Measurements from ENCODE around the gene SELL.
"Not testable (repeated sequence)": the region's sequence is repeated elsewhere in the genome, so short reads cannot be mapped to it uniquely, and the experiment has no call there.

Gene SELL

DNA sequence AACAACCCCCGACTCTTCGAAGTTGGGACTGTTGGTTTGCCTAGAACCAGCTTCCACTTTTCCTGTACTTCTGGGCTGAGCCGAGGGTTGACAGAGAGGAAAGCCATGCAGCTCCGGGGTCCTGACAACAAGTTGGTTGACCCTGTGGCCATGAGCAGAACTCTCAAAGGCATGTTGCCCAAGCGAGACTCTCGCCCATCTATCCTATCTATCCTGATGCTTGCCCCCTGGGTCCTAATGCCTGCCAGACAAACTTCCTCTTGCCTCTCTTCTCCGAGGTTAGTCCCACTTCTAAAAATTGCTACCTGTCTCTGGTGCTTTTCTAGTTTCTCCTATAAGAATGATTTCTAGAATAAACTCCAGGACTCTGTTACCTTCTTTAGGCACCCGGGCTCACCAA, 48.7 kb downstream of the SELL start:
- not testable (repeated sequence) for DNase-seq

DNA sequence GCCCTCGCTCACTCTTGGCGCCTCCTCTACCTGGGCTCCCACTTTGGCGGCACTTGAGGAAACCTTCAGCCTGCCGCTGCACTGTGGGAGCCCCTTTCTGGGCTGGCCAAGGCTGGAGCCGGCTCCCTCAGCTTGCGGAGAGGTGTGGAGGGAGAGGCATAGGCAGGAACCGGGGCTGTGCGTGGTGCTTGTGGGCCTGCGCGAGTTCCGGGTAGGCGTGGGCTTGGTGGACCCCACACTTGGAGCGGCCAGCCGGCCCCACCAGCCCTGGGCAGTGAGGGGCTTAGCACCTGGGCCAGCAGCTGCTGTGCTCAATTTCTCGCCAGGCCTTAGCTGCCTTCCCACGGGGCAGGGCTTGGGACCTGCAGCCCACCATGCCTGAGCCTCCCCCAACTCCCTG, 50.4 kb downstream of the SELL start:
- DNase-seq: not testable (repeated sequence)

DNA sequence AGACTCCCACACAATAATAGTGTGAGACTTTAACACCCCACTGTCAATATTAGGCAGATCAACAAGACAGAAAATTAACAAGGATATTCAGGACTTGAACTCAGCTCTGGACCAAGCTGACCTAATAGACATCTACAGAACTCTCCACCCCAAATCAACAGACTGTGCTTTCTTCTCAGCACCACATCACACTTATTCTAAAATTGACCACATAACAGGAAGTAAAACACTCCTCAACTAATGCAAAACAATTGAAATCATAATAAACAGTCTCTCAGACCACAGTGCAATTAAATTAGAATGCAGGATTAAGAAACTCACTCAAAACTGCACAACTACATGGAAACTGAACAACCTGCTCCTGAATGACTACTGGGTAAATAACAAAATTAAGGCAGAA, 52.6 kb downstream of the SELL start:
- DNase-seq: not testable (repeated sequence)

DNA sequence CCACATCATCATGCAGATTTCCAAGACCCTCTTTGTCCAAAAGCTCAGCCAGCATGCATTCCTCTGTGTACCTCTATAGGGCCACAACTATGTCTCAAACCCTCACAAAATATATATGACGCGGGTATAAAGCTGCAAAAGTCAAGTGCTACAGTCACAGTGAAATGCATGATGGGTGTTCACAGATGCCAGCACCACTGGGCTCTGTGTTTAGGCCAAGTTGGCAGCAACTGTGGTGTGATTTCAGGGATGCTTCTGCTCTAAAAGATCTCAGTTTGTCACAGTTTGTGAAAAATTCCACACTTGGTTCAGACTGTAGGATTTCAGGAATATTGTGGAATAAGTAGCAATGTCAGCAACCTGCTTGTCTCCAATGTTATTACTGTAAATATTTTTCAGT, 57.5 kb downstream of the SELL start:
- no peak for DNase-seq

DNA sequence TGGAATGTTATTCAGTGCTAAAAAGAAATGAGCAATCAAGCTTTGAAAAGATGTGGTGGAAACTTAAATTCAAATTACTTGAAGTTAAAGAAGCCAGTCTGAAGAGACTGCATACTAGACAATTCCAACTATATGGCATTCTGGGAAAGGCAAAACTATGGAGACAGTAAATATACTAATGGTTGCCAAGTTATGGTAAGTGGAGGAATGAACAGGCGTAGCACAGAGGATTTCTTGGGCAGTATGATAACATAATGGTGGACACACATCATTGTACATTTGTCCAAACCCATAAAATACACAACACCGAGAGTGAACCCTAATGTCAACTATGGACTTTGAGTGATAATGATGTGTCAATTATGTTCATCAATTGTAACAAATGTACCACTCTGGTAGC, 60.4 kb downstream of the SELL start:
- DNase-seq: no peak

DNA sequence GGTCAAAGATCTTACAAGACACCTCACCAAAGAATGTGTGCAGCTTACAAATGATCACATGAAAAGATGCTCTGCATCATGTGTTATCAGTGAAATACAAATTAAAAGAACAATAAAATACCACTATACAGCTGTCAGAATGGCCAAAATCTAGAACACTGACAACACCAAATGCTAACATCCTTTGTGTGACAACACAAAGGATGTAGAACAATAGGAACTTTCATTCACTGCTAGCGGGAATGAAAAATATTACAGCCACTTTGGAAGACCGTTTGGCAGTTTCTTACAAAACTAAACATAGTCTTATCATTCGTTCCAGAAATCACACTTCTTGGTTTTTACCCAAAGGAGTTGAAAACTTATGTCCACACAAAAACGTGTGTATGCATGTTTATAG, 60.9 kb downstream of the SELL start:
- DNase-seq: no peak

DNA sequence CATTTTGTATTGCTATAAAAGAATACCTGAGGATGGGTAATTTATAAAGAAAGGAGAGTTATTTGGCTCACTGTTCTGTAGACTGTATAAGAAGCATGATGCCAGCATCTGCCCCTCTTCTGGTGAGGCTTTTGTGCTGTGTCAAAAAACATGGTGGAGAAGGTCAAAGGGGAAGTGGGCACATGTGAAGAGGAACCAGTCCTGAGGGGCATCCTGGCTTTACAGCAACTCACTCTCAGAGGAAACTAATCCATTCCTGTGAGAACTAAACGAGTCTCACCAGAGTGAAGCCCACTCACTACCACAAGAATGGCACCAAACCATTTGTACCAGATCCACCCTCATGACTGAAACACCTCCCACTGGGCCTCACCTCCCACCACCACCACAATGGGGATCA, 62.7 kb downstream of the SELL start:
- no peak for DNase-seq

DNA sequence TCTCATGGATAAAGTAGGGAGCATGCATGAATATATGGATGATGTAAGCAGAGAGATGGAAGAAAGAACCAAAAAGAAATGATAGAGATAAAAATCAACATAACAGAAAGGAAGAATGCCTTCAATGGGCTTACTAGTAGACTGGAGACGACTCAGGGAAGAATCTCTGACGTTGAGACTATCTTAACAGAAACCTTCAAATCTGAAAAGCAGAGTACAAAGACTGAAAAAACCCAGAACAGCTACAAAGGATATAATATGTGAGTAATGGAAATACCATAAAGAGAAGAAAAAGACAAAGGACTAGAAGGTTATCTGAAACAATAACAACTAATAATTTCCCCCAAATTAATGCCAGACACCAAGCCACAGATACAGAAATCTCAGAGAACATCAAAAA, 63.2 kb downstream of the SELL start:
- no peak for DNase-seq

DNA sequence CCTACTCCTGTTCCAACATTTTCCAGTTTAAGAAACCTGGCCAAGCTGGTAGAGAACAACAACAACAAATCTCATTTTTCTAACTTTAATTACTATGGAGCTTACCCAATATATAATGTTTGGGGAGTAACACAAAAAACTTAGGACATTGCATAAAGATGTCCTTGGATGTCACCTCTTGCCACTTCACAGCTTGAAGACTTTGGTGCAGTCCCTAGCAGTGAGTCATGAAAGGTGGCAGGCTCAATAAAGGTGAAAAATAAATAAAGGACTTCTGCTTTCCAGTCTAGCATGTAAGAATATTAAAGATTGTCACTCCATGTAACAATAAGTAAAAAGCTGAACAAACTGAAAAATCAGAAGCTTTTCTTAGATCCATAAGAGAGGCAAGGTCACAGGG, 63.9 kb downstream of the SELL start:
- no peak for DNase-seq

DNA sequence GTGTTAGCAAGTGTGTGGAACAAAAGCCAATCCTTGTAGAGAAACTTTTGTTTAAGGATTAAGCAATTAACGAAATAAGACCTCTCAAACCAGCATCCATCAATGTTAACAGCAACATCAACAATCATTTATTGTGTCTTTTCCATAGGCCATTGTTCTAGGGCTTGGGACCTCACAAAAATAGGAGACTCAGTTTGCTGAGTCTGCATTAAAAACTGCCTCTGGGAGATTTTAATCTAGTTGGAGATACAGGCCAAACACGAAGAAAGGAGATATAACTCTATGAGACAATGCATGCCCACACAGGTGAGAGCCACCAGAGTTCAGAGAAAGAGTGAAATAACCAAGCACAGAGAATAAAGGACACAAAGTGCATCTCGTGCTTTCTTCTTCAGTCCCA, 67.1 kb downstream of the SELL start:
- no peak for DNase-seq
